ENCODE data around the gene ACY1. TPM values are rescaled to one million over a fixed set of nuclear protein-coding genes. Genes with fewer than 3 reads are reported as not detected.

The ACY1 gene
- total and polyA plus RNA-seq, 2 of the 13 experiments (the other 11 are each of a cell fraction or from before 2014, with no cell fraction given): 113 to 162 TPM

DNA sequence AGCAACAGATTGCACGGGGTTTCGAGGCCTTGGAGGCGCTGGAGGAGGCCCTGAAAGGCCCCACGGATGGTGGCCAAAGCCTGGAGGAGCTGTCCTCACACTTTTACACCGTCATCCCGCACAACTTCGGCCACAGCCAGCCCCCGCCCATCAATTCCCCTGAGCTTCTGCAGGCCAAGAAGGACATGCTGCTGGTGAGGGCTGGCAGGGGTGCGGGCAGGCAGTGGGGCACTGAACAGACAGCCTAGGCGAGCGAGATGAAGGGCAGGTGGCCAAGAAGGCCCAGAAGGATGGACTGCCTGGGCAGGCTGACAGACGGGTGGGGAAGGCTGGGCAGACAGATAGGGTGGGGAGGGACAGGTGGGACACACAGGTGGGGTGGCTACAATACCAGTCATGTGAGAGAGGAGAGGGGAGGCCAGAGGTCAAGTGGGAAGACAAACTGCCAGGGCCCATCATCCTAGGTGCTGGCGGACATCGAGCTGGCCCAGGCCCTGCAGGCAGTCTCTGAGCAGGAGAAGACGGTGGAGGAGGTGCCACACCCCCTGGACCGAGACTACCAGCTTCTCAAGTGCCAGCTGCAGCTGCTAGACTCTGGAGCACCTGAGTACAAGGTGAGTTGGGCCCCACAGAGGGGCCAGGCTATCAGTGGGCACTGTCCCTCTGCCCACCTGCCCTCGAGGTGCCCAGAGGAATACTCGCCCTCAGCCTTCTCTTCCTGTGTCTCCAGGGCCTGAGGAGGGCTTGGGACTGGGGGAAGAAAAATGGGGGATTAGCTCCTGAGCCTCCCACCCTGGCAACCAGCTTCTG, 38.1 kb upstream of the ACY1 start:
- WGBS (ENCODE audit: low lambda C conversion rate): 94% methylated on average over 17 of the region's 18 CpGs
- CTCF ChIA-PET (ENCODE audit: low intra/inter-chr PET ratio, low total read pairs): no interaction called here
- in situ Hi-C loops (cut with HindIII; ENCODE audit: extremely low pct_ligation_motif_present, low pct_unique_long_range_greater_than_20kb): no loop called here

DNA sequence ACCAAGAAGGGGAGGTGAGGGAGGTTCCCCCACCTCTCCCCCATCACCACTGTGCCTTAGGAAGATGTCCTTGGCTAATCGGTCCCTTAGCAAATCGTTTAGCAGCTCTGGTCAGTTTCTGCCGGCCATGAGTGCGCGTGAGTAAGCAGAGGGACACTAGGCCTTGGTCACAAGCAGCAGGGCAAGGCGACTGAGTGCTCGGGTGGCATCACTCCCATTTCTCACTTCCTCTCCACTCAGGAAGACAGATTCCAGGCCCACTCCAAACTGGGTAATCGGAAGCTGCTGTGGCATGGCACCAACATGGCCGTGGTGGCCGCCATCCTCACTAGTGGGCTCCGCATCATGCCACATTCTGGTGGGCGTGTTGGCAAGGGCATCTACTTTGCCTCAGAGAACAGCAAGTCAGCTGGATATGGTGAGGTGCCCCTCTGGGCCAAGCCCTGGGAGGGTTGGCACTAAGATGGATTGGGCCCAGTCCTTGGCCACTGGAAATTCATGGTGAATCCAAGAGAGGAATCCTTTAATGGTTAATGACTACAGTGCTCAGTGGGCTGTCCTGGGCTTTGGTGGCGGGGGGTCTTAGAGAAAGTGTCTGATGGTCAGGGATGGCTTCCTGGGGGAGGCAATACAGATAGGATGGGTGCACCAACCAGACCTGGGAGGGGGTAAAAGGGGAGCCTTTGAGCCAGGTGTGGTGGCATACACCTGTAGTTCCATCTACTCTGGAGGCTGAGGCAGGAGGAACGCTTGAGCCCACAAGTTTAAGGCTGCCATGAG, 37.2 kb upstream of the ACY1 start:
- ATAC-seq: no peak
- Histone ChIP-seq H3K4me1 (ENCODE audit: insufficient read depth, low read length) (peaks cover 19% of the 10 kb centered on the region), H3K36me3 (replicated peaks in 1 of 2; ENCODE audit: control insufficient read depth in 1 of 2, insufficient read depth in 2 of 2, low read length in 2 of 2) (no peaks in the 10 kb centered on the region), H3K9ac (ENCODE audit: insufficient read depth, low read depth, low read length) (no peak overlapping the region), H3K79me2 (ENCODE audit: insufficient read depth, low read length) (peaks cover 2% of the 10 kb centered on the region), H4K20me1 (ENCODE audit: insufficient read depth, low read length) (no peaks in the 10 kb centered on the region), H3K27me3 (ENCODE audit: control insufficient read depth in 1 of 2, insufficient read depth in 2 of 2, low read length in 2 of 2) (no peaks in the 10 kb centered on the region; a peak in 1 of 5 replicates), H3K4me2 (ENCODE audit: low read depth, low read length) (no peak overlapping the region), H3K4me3 (replicated peaks in 1 of 3; ENCODE audit: insufficient read depth in 1 of 3, low read depth in 2 of 3, low read length in 3 of 3) (no peak overlapping the region), H3K9me3 (ENCODE audit: low read length) (no peaks in the 10 kb centered on the region), H2AFZ (ENCODE audit: low read length) (no peak overlapping the region), H3K27ac (ENCODE audit: extremely low read length, insufficient read depth, low read length) (no peak overlapping the region)
- intact Hi-C loops (cut with micrococcal nuclease; ENCODE audit: unreplicated experiment): no loop called here
- in situ Hi-C loops (cut with HindIII; ENCODE audit: extremely low pct_ligation_motif_present, low pct_unique_long_range_greater_than_20kb): no loop called here
- POLR2A ChIA-PET: interaction anchor here (0.7 kb wide), 1 partner anchor 14 kb away, joined by 3 read pairs; no protein-coding TSS in a partner anchor
- FAIRE-seq: no peak
- WGBS (ENCODE audit: low lambda C conversion rate): 97% methylated on average over 14 of the region's 14 CpGs
- CTCF ChIA-PET (ENCODE audit: low intra/inter-chr PET ratio, low total read pairs): no interaction called here
- no TSS peak for BruUV-seq (replicated peaks)
- TF ChIP-seq REXO4 (CRISPR knock-in tag; IDR thresholded peaks at IDR 0.05; ENCODE audit: borderline replicate concordance): no peak
- TF ChIP-seq ZNF335 (CRISPR knock-in tag; IDR thresholded peaks at IDR 0.05): no peak
- no peak for TF ChIP-seq FOXJ3 (CRISPR knock-in tag; IDR thresholded peaks at IDR 0.05; ENCODE audit: borderline replicate concordance)
- TF ChIP-seq, protein P1, sequence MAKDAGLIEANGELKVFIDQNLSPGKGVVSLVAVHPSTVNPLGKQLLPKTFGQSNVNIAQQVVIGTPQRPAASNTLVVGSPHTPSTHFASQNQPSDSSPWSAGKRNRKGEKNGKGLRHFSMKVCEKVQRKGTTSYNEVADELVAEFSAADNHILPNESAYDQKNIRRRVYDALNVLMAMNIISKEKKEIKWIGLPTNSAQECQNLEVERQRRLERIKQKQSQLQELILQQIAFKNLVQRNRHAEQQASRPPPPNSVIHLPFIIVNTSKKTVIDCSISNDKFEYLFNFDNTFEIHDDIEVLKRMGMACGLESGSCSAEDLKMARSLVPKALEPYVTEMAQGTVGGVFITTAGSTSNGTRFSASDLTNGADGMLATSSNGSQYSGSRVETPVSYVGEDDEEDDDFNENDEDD (CRISPR knock-in tag; IDR thresholded peaks at IDR 0.05; ENCODE audit: borderline replicate concordance): no peak
- TF ChIP-seq ZNF343 (CRISPR knock-in tag; IDR thresholded peaks at IDR 0.05): no peak
- no peak for TF ChIP-seq ZNF441 (CRISPR knock-in tag; IDR thresholded peaks at IDR 0.05; ENCODE audit: borderline replicate concordance)
- no peak for TF ChIP-seq NFE2L2 (IDR thresholded peaks at IDR 0.05; ENCODE audit: low read length)
- no peak for DNase-seq (ENCODE audit: low spot score)

More for the DNA sequence above, 38.1 kb upstream of the ACY1 start:
- no TSS peak for BruUV-seq (replicated peaks)
- H3K4me1 ChIP-seq (ENCODE audit: insufficient read depth, low read length): peaks cover 18% of the 10 kb centered on the region
- peaks cover 11% of the 10 kb centered on the region for H3K79me2 ChIP-seq (ENCODE audit: insufficient read depth, low read length)
- no peak overlapping the region for H3K9ac ChIP-seq (ENCODE audit: insufficient read depth, low read depth, low read length)
- ATAC-seq: no peak
- TF ChIP-seq TCF7L2 (IDR thresholded peaks at IDR 0.05; ENCODE audit: low read depth, low read length) (no peak), RFX5 (IDR thresholded peaks at IDR 0.05; ENCODE audit: low read depth, low read length) (no peak)
- H4K20me1 ChIP-seq (ENCODE audit: insufficient read depth, low read length): no peaks in the 10 kb centered on the region; the same call in 1 of the 2 replicates
- intact Hi-C loops (cut with micrococcal nuclease; ENCODE audit: unreplicated experiment): no loop called here
- POLR2A ChIA-PET: interaction anchor here (1.3 to 4.5 kb wide), 2 partner anchors 28 to 37 kb away, joined by 4 to 99 read pairs; partner anchors contain the start of genes ABHD14B and ACY1
- H3K4me3 ChIP-seq (replicated peaks in 1 of 3; ENCODE audit: insufficient read depth in 1 of 3, low read depth in 2 of 3, low read length in 3 of 3): no peak overlapping the region
- no peak overlapping the region for H3K4me2 ChIP-seq (ENCODE audit: low read depth, low read length)
- no peak overlapping the region for H2AFZ ChIP-seq (ENCODE audit: low read length)
- no peaks in the 10 kb centered on the region for H3K9me3 ChIP-seq (ENCODE audit: low read length)
- H3K36me3 ChIP-seq (replicated peaks in 1 of 2; ENCODE audit: control insufficient read depth in 1 of 2, insufficient read depth in 2 of 2, low read length in 2 of 2): no peaks in the 10 kb centered on the region
- DNase-seq (ENCODE audit: low spot score): no peak
- no peak overlapping the region for H3K27ac ChIP-seq (ENCODE audit: extremely low read length, insufficient read depth, low read length)
- no peak for FAIRE-seq
- H3K27me3 ChIP-seq (ENCODE audit: control insufficient read depth in 1 of 2, insufficient read depth in 2 of 2, low read length in 2 of 2): no peaks in the 10 kb centered on the region; a peak in 1 of 5 replicates

All from HepG2 (cell line).